GM12801 (cell line): ENCODE data around the gene PRELID3B.

Experiments used
- TF ChIP-seq, protein P1 (sequence below): IDR thresholded peaks from one replicate; pipeline ENCODE4 v1.5.1; 2011; ENCODE audit warnings: control low read depth; ENCODE audit not compliant: insufficient read length; ENCODE audit errors: extremely low read depth

PRELID3B gene

DNA sequence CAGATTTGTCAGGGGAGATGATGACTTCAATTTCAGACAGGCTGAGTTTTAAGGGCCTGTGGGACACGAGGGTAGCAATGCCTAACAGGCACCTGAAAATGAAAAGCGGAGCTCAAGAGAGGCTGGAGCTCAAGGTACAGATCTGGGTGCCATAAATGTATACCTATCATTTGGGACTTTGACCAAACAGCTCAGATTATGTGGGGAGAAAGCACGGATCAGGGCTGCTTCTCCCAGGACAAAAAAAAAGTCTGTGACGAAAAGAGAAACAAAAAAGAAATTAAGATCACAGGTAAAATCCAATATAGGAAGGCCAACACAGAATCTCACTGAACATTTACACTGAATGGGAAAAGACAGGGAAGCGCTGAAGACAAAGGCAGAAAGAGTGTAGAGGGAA is 1.9 kb downstream of the PRELID3B start:
- TF ChIP-seq, protein P1, sequence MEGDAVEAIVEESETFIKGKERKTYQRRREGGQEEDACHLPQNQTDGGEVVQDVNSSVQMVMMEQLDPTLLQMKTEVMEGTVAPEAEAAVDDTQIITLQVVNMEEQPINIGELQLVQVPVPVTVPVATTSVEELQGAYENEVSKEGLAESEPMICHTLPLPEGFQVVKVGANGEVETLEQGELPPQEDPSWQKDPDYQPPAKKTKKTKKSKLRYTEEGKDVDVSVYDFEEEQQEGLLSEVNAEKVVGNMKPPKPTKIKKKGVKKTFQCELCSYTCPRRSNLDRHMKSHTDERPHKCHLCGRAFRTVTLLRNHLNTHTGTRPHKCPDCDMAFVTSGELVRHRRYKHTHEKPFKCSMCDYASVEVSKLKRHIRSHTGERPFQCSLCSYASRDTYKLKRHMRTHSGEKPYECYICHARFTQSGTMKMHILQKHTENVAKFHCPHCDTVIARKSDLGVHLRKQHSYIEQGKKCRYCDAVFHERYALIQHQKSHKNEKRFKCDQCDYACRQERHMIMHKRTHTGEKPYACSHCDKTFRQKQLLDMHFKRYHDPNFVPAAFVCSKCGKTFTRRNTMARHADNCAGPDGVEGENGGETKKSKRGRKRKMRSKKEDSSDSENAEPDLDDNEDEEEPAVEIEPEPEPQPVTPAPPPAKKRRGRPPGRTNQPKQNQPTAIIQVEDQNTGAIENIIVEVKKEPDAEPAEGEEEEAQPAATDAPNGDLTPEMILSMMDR: no peak

DNA sequence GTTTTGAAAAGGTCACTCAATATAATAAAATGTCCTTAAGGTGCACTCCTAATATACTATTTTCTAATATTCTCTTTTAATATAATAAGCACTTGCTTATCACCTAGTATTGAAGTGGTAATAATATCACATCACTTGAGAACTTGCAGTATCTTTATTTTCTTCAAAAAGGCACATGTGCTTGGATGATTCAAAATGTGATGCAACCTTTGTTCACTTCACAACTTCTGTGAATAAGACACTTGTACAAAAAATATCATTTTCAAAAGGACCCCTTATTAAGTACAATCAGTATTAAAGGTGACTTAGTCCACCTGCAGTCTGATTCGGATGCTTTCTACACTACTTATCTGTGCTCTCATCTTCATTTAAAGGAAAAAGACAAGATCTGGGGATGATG is 3.4 kb downstream of the PRELID3B start:
- TF ChIP-seq, protein P1: no peak

DNA sequence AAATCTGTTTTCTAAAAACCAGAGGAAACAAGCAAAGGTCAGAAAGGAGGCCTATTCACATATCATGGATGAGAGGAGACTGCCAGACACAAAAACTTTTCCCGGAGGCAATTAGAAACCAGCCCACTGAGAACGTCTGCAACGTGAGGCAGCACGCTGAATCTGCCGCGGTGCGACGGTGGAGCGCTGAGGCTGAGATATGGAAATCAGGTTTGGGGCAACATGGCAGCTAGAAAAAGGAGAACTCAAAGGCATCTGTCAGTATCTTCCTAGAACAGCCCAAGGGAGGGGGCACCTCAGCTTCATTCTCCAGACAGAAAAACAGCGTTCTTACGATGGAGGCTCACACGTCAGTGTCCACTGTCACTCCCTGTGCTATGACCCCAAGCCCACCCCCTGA is 5.2 kb downstream of the PRELID3B start:
- TF ChIP-seq, protein P1: no peak

DNA sequence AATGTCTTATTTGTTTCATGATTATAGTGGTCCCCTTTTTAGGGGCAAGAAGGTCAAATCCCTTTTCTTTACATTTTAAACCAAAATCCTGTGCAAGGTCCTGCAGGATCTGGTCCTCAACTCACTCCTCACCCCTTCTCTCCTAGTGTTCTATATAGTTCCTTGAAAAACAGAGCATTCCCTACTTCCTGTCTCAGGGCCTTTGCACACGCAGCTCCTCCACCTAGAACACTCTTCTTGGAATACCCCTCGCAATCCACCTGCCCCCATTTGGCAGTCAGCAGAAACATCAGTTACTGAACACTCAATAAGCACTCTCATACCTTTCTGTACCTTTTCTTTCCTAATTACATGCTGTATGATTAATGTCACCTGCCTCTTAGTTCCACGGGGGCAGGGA is 7.2 kb downstream of the PRELID3B start:
- TF ChIP-seq, protein P1: no peak

DNA sequence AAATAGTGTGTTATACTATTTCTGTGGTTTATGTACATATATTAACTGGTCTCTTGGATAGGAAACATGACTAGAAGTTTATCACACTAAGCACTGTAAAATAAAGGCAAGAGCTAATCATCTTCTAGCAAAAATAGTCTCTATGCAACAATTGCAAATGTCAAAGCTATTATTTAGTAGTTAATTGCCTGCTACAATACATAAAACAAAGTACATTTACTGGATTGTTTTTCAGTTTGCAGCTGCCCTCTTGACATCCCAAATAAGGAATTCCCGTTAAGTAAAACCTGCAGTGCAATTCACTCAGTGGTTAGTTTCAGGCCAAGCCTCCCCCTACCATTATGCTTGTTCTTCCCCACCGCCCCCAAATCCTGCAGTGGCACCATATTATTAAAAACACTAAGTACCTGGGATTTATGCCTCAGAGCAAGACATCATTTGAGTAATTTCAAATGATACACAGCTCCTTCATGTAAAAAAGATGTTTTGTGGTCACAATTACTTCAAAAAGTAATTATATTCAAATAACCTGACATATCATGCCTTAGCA is 8.9 kb downstream of the PRELID3B start:
- TF ChIP-seq, protein P1: no peak

DNA sequence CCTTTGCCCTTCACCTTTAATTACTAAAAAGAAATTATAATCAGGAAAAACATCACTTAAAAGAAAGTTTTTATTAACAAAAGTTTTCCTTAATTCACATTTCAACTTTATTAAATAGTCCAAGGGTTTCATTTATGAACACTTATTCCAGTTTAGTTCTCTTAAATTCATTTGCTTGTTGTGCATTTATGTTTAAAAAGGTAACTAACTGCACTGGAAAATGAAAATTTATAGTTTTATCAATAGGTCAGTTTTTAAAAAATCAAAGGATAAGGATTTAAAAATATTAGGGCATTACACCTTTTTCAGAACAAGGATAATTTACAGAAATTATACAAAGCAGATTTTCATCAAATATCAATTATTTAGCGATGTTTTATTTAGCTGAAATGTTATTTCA is 9.5 kb downstream of the PRELID3B start:
- TF ChIP-seq, protein P1: no peak

DNA sequence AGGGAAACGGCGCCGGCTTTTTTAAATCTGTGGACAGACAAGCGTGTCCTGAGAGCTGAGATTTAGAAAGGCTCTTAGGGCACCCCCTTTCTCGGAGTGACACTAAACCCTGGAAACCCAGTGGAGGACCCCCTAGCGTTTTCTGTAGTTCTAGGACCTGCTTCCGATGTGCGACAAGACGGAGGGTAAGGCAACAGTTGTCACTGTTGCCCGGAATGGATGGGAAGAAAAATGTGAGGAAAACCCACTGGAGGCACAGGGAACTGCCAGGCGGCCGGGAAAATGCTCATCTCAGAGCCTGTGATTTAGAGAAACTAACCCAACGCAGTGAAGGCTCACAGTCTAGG is 9.9 kb downstream of the PRELID3B start:
- TF ChIP-seq, protein P1: no peak

DNA sequence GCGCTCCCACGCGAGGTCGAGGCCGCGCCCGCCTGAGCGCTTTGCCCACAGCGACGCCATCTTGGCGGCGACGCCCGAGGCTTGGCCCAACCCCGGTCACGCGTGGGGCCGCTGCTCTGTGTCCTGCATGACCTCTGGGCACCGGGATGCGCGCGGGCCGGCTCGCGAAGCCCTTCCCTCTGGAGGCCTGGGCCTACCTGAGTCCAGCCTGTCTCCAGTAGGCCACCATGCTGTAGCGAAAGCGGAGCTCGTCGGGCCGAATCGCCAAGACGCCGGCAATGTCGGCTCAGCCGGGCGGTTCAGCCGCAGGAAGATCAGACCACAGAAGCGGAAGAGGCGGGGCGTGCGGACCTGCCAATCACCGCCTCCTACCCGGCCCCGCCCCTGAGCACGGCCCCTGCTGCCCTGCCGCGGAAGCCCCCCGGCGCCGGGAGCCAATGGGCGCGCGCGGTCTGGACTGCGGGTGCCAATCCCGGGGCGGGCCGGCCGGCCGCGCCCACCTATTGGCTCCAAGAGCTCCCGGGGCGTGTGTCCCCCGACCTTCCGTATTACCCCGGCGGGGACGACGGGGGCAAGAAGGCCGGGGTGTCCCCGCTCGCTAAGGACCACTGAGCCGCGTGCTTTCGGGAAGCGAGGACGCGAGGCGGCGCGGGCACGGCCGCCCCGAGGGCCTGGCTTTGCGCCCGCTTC is 10.4 kb downstream of the PRELID3B start, which contains the start of gene ATP5F1E:
TSS of gene ATP5F1E (minus strand) at position 313 of the 690 bp plus-strand sequence. CDS start at position 229, 84 bp downstream.
- TF ChIP-seq, protein P1: no peak
